Activated CD8-positive, alpha-beta T cell treated with anti-CD3 and anti-CD28 coated beads for 36 hours (primary cell): ENCODE data around the gene SELENON. TPM values are rescaled to one million over a fixed set of nuclear protein-coding genes. Genes with fewer than 3 reads are reported as not detected.

Experiments
- ATAC-seq: fragments of 200-7000 bp; cut with Tn5 transposase; one replicate; pipeline ENCODE4 v1.10.0; 2021; ENCODE audit warnings: mild to moderate bottlenecking, moderate library complexity
- CTCF ChIA-PET: fragments of 350-600 bp; sonication (Branson Sonifier 250); formaldehyde crosslinking; loops from one replicate; lab custom pipeline; 2021; ENCODE audit warnings: antibody characterized with exemption; lab: Charles Lee
- POLR2A ChIA-PET: fragments of 350-600 bp; sonication (Branson Sonifier 250); formaldehyde crosslinking; loops from one replicate; lab custom pipeline; 2021; ENCODE audit warnings: antibody characterized with exemption; lab: Charles Lee
- DNase-seq: peaks from one replicate; pipeline ENCODE4 v3.0.0-alpha.2; 2020
- H3K27ac Mint-ChIP-seq: one replicate; pipeline ENCODE4 v1.8.0; 2021; ENCODE audit warnings: mild to moderate bottlenecking, mixed read lengths
- H3K27me3 Mint-ChIP-seq: one replicate; pipeline ENCODE4 v1.8.0; 2021; ENCODE audit warnings: mixed read lengths
- H3K36me3 Mint-ChIP-seq: one replicate; pipeline ENCODE4 v1.8.0; 2021; ENCODE audit warnings: low read depth, mixed read lengths
- H3K4me1 Mint-ChIP-seq: one replicate; pipeline ENCODE4 v1.8.0; 2021; ENCODE audit warnings: low read depth, mixed read lengths
- H3K4me3 Mint-ChIP-seq: one replicate; pipeline ENCODE4 v1.8.0; 2021; ENCODE audit warnings: mild to moderate bottlenecking, moderate library complexity, mixed read lengths
- H3K9me3 Mint-ChIP-seq: one replicate; pipeline ENCODE4 v1.8.0; 2021; ENCODE audit warnings: mixed read lengths
- intact Hi-C: fragments of 100-400 bp; cut with micrococcal nuclease; formaldehyde crosslinking; loops from one replicate; pipeline ENCODE4 v1.10.0; 2022
- total RNA-seq, 2 experiments: library from RNA; stranded (reverse); gene quantifications; one replicate each; pipeline ENCODE4 v1.2.3, GENCODE V29; 2021
- TF ChIP-seq, protein P1 (sequence below): fragments of 200-600 bp; IDR thresholded peaks from one replicate; pipeline ENCODE4 v1.8.0; 2022; ENCODE audit warnings: antibody characterized with exemption, mild to moderate bottlenecking

The SELENON gene
- total RNA-seq, 2 experiments from 2014 or later = 15.3 to 17.7 TPM

DNA sequence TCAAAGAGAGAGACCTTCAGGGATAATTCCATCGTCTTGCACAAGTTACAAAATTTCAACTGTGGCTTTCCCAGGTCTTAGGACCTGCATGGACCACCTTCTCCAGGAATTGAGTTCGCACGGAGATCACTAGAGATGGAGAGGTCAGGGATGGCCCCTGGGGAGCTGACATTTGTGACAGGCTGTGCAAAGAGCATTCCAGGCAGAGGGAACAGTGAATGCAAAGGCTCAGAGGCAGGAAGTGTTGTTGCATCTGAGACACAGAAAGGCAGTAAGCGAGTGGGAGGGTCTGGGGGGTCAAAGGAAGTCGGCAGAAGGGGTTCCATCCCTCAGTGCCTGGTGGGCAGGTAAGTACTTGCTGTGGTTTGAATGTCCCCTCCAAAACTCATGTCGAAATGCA, 9.5 kb upstream of the SELENON start:
- H3K27me3 Mint-ChIP-seq = no peaks in the 10 kb centered on the region
- TF ChIP-seq, protein P1, sequence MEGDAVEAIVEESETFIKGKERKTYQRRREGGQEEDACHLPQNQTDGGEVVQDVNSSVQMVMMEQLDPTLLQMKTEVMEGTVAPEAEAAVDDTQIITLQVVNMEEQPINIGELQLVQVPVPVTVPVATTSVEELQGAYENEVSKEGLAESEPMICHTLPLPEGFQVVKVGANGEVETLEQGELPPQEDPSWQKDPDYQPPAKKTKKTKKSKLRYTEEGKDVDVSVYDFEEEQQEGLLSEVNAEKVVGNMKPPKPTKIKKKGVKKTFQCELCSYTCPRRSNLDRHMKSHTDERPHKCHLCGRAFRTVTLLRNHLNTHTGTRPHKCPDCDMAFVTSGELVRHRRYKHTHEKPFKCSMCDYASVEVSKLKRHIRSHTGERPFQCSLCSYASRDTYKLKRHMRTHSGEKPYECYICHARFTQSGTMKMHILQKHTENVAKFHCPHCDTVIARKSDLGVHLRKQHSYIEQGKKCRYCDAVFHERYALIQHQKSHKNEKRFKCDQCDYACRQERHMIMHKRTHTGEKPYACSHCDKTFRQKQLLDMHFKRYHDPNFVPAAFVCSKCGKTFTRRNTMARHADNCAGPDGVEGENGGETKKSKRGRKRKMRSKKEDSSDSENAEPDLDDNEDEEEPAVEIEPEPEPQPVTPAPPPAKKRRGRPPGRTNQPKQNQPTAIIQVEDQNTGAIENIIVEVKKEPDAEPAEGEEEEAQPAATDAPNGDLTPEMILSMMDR = no peak
- intact Hi-C loops = loop anchor here (10.0 kb wide), 1 partner anchor 76 kb away; no protein-coding TSS in a partner anchor
- no peaks in the 10 kb centered on the region for H3K36me3 Mint-ChIP-seq
- H3K4me1 Mint-ChIP-seq = peaks cover 12% of the 10 kb centered on the region
- no peak overlapping the region for H3K4me3 Mint-ChIP-seq
- CTCF ChIA-PET = no interaction called here
- DNase-seq (no peak), ATAC-seq (no peak)
- POLR2A ChIA-PET = interaction anchor here (1.2 kb wide), 1 partner anchor 11 kb away, joined by 3 read pairs; no protein-coding TSS in a partner anchor
- no peaks in the 10 kb centered on the region for H3K9me3 Mint-ChIP-seq
- H3K27ac Mint-ChIP-seq = no peak overlapping the region

DNA sequence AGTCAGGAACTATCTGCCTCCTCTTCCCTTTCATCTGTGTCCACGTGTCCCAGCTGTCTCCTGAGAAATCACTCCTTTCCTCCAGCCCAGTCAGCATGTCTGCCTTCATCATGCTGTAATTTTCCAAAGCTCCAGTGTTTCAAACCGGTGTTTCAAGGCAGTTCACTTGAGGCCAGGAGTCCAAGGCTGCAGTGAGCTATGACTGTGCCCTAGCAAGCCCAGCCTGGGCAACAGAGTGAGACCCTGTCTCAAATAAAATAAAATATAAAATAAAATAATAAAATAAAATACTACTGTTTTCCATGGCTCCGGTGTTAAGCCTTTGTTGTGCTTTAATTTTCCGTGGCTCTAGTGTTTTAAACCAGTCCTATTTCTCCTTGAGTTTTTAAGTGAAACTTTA, 7.9 kb upstream of the SELENON start:
- ATAC-seq (no peak), DNase-seq (no peak)
- Mint-ChIP-seq H3K4me3 (no peak overlapping the region), H3K9me3 (no peaks in the 10 kb centered on the region), H3K4me1 (peaks cover 25% of the 10 kb centered on the region), H3K36me3 (no peaks in the 10 kb centered on the region), H3K27me3 (no peaks in the 10 kb centered on the region), H3K27ac (no peak overlapping the region)
- TF ChIP-seq, protein P1 = no peak
- ChIA-PET CTCF (interaction anchor here (1.2 kb wide), 1 partner anchor 9 kb away, joined by 4 read pairs; no protein-coding TSS in a partner anchor), POLR2A (interaction anchor here (0.7 kb wide), 1 partner anchor 194 kb away, joined by 3 read pairs; no protein-coding TSS in a partner anchor)
- intact Hi-C loops = loop anchor here (10.0 kb wide), 1 partner anchor 77 kb away; no protein-coding TSS in a partner anchor

DNA sequence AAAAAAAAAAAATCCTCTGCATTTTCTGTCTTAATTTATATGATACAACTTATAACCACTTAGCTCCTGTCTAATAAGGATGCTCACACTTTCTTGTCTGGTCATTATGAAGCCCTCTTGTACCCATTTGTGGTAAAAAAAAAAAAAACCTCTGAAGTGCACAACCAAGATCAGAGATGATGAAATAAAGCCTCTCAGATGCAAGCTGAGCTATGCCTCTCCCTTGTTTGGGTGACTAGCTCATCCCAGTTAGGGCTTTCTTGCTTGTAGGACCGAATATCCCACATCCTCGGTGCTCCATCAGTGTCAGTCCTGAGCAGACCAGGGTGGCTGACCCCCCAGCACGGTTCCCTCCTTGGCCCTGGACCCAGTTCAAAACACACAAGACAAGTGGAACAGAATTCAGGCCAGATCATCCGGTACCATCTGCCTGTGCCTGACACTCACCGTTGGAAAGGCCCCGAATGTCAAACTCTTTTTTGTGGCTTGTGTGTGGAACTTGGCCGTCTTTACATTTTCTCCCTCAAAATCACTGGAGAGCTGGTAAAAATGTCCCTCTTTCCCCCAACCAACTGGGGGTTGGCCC, 6.3 kb upstream of the SELENON start:
- no peak for DNase-seq
- no peak overlapping the region for H3K4me3 Mint-ChIP-seq
- no peak for ATAC-seq
- POLR2A ChIA-PET = interaction anchor here (0.6 to 0.7 kb wide), 2 partner anchors 63 to 352 kb away, joined by 3 read pairs; no protein-coding TSS in a partner anchor
- no peak overlapping the region for H3K27ac Mint-ChIP-seq
- no peaks in the 10 kb centered on the region for H3K9me3 Mint-ChIP-seq
- intact Hi-C loops = loop anchor here (10.0 kb wide), 1 partner anchor 79 kb away; no protein-coding TSS in a partner anchor
- TF ChIP-seq, protein P1 = no peak
- no peaks in the 10 kb centered on the region for H3K27me3 Mint-ChIP-seq
- H3K4me1 Mint-ChIP-seq = peaks cover 35% of the 10 kb centered on the region
- H3K36me3 Mint-ChIP-seq = no peaks in the 10 kb centered on the region
- CTCF ChIA-PET = interaction anchor here (0.8 to 1.5 kb wide), 4 partner anchors 8 to 175 kb away, joined by 3 read pairs; no protein-coding TSS in a partner anchor

GRCh38 chr1:25794325-25794724, 5.7 kb upstream of the SELENON start:
- no peaks in the 10 kb centered on the region for H3K36me3 Mint-ChIP-seq
- intact Hi-C loops = loop anchor here (10.0 kb wide), 1 partner anchor 80 kb away; no protein-coding TSS in a partner anchor
- CTCF ChIA-PET = interaction anchor here (1.0 to 1.5 kb wide), 3 partner anchors 20 to 173 kb away, joined by 3 read pairs; no protein-coding TSS in a partner anchor
- peaks cover 35% of the 10 kb centered on the region for H3K4me1 Mint-ChIP-seq
- H3K4me3 Mint-ChIP-seq = no peak overlapping the region
- ATAC-seq = no peak
- no peak for DNase-seq
- POLR2A ChIA-PET = no interaction called here
- TF ChIP-seq, protein P1 = no peak
- no peaks in the 10 kb centered on the region for H3K27me3 Mint-ChIP-seq
- no peaks in the 10 kb centered on the region for H3K9me3 Mint-ChIP-seq
- no peak overlapping the region for H3K27ac Mint-ChIP-seq

GRCh38 chr1:25795211-25795610, 4.8 kb upstream of the SELENON start:
- Mint-ChIP-seq H3K27me3 (no peaks in the 10 kb centered on the region), H3K4me1 (peaks cover 35% of the 10 kb centered on the region), H3K9me3 (no peaks in the 10 kb centered on the region), H3K4me3 (no peak overlapping the region), H3K27ac (no peak overlapping the region), H3K36me3 (no peaks in the 10 kb centered on the region)
- POLR2A ChIA-PET = interaction anchor here (0.9 kb wide), 1 partner anchor 18 kb away, joined by 3 read pairs; no protein-coding TSS in a partner anchor
- intact Hi-C loops = loop anchor here (5.0 to 10.0 kb wide), 4 partner anchors 80 to 188 kb away; no protein-coding TSS in a partner anchor
- no peak for DNase-seq
- TF ChIP-seq, protein P1 = no peak
- no peak for ATAC-seq
- CTCF ChIA-PET = interaction anchor here (1.2 to 1.8 kb wide), 8 partner anchors 9 to 292 kb away, joined by 3 to 5 read pairs (median 4); no protein-coding TSS in a partner anchor
